Measurements from ENCODE around the gene FBXO7. TPM values are rescaled to one million over a fixed set of nuclear protein-coding genes. Genes with fewer than 3 reads are reported as not detected.

FBXO7 gene
- total and polyA plus RNA-seq, 11 donors, result 19.1 to 63.0 (median 42.5) TPM

DNA sequence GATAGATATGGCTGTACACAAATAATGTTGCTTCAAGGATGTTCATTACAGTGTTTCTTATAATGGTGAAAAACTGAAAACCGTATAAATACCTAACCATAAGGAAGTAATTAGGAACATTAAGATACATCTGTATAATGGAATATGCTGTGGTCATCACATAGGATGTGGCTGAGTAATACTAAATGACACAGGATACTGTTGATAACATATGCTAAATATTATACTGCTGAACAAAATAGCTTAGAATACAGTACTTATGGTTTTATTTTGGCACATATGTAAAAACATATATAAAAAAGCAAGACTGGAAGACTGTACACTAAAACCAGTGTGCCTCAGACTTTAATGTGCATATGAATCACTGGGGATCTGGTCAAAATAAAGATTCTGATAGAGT, 43.8 kb downstream of the FBXO7 start:
- no peak for ATAC-seq
- Histone ChIP-seq H3K4me1 (peaks cover 0 to 2% (median 0%) of the 10 kb centered on the region in 12 donors), H3K9me3 (peaks cover 0 to 4% (median 0%) of the 10 kb centered on the region in 12 donors), H3K36me3 (no peaks in the 10 kb centered on the region), H3K27ac (no peak overlapping the region), H3K4me3 (no peak overlapping the region), H3K27me3 (no peaks in the 10 kb centered on the region)
- TF ChIP-seq, protein P1, sequence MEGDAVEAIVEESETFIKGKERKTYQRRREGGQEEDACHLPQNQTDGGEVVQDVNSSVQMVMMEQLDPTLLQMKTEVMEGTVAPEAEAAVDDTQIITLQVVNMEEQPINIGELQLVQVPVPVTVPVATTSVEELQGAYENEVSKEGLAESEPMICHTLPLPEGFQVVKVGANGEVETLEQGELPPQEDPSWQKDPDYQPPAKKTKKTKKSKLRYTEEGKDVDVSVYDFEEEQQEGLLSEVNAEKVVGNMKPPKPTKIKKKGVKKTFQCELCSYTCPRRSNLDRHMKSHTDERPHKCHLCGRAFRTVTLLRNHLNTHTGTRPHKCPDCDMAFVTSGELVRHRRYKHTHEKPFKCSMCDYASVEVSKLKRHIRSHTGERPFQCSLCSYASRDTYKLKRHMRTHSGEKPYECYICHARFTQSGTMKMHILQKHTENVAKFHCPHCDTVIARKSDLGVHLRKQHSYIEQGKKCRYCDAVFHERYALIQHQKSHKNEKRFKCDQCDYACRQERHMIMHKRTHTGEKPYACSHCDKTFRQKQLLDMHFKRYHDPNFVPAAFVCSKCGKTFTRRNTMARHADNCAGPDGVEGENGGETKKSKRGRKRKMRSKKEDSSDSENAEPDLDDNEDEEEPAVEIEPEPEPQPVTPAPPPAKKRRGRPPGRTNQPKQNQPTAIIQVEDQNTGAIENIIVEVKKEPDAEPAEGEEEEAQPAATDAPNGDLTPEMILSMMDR (IDR thresholded peaks at IDR 0.05), result no peak
- TF ChIP-seq POLR2A (IDR thresholded peaks at IDR 0.05), result no peak
- intact Hi-C loops (cut with DNase I), result no loop called here
- no peak for DNase-seq
- WGBS, 4 donors, result 69 to 85% (median 73%) methylated on average over 1 of the region's 1 CpG

DNA sequence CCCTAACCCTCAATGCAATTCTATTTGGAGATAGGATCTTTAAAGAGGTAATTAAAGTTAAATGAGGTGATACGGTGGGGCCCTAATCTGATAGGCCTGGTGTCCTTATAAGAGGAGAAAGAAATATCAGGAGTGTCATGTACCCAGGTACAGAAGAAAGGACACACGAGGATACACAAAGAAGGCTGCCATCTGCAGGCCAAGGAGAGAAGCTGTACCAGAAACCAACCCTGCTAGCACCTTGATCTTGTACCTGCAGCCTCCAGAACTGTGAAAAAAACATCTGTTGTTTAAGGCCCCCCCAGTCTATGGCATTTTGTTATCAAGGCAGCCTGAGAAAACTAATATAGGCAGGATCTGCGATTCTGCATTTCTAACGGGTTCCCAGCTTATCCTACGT, 44.2 kb downstream of the FBXO7 start:
- WGBS, 4 donors, result 89 to 93% (median 91%) methylated on average over 5 of the region's 5 CpGs
- no peaks in the 10 kb centered on the region for H3K27me3 ChIP-seq
- H3K27ac ChIP-seq, result no peak overlapping the region
- H3K4me1 ChIP-seq, result peaks cover 0 to 2% (median 0%) of the 10 kb centered on the region in 12 donors
- intact Hi-C loops (cut with DNase I), result no loop called here
- TF ChIP-seq POLR2A (IDR thresholded peaks at IDR 0.05), result no peak
- TF ChIP-seq, protein P1 (IDR thresholded peaks at IDR 0.05), result no peak
- peaks cover 0 to 4% (median 0%) of the 10 kb centered on the region in 12 donors for H3K9me3 ChIP-seq
- ATAC-seq (no peak), DNase-seq (no peak)
- no peaks in the 10 kb centered on the region for H3K36me3 ChIP-seq
- H3K4me3 ChIP-seq, result no peak overlapping the region

DNA sequence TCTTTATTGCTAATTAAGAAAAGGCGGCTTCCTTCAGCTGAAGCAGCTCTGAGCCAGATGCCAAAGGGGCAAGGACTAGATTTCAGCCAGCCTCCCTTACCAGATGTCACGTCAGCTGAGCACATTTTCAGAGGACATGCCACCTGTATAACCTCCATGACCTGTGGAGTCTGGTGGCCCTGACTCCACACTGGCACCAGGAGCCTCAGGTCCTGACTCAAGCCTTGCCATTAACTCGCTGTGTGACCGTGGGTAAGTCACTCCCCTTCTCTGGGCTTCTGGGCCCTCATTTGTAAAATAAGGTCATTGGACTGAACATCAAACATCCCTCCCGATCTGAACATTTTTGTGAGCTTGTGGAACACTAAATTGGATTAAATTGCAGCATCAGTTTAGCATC, 46.0 kb downstream of the FBXO7 start:
- no peak for DNase-seq
- peaks cover 0 to 10% (median 0%) of the 10 kb centered on the region in 12 donors for H3K9me3 ChIP-seq
- no peak overlapping the region for H3K4me3 ChIP-seq
- 94 to 95% (median 95%) methylated on average over 5 of the region's 5 CpGs for WGBS, 4 donors
- H3K27ac ChIP-seq, result no peak overlapping the region
- no peak for ATAC-seq
- intact Hi-C loops (cut with DNase I), result loop anchor here in 1 of 10 donors (10.0 kb wide), 1 partner anchor 684 kb away; no protein-coding TSS in a partner anchor
- H3K4me1 ChIP-seq, result peaks cover 0 to 2% (median 0%) of the 10 kb centered on the region in 12 donors
- no peaks in the 10 kb centered on the region for H3K27me3 ChIP-seq
- no peaks in the 10 kb centered on the region for H3K36me3 ChIP-seq
- TF ChIP-seq, protein P1 (IDR thresholded peaks at IDR 0.05), result no peak
- no peak for TF ChIP-seq POLR2A (IDR thresholded peaks at IDR 0.05)

DNA sequence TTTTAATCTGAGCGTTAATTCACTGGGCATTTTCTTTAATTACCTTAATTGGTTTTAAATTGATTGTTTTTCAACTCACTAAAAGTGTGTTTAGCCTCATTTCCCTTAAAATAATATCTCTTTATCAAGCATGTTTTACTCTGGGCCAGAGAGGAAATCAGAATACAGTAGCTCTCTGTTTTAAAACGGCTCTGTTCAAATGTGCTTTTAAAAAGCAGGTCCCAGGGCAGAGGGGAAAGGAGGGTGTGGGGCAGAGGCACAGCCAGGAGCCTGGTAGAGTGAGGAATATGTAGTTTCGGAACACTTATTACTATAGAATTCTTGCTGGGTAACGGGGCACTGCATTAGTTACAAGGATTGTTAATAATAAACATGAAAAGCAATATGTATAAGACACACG, 47.6 kb downstream of the FBXO7 start:
- WGBS, 4 donors, result 46 to 55% (median 51%) methylated on average over 5 of the region's 5 CpGs
- H3K9me3 ChIP-seq, result peaks cover 0 to 10% (median 0%) of the 10 kb centered on the region in 12 donors
- ATAC-seq, result no peak
- H3K36me3 ChIP-seq, result no peaks in the 10 kb centered on the region
- no peak overlapping the region for H3K4me3 ChIP-seq
- DNase-seq, result no peak
- H3K27ac ChIP-seq, result no peak overlapping the region
- no peaks in the 10 kb centered on the region for H3K27me3 ChIP-seq
- intact Hi-C loops (cut with DNase I), result loop anchor here in 1 of 10 donors (10.0 kb wide), 1 partner anchor 683 kb away; no protein-coding TSS in a partner anchor
- TF ChIP-seq, protein P1 (IDR thresholded peaks at IDR 0.05), result no peak
- TF ChIP-seq POLR2A (IDR thresholded peaks at IDR 0.05), result no peak
- H3K4me1 ChIP-seq, result peaks cover 0 to 2% (median 0%) of the 10 kb centered on the region in 12 donors

Measured in heart left ventricle (tissue), 16 donors.